Muscle layer of duodenum (tissue), 2 donors: ENCODE results near the gene SGCB.

Source experiments
- H3K27ac ChIP-seq: one replicate; pipeline ENCODE4 v1.7.0; 2013; ENCODE audit warnings: mild to moderate bottlenecking, low read length
- H3K27me3 ChIP-seq: one replicate; pipeline ENCODE4 v1.7.0; 2013; ENCODE audit warnings: low read depth, mild to moderate bottlenecking, control low read depth, low read length
- H3K36me3 ChIP-seq, 2 donors: one replicate each; pipeline ENCODE4 v1.7.0; 2013; ENCODE audit warnings: low read length in 2 of 2, control low read depth in 1 of 2, mild to moderate bottlenecking in 1 of 2; ENCODE audit not compliant: insufficient read depth in 2 of 2, control insufficient read depth in 1 of 2
- H3K4me1 ChIP-seq, 2 donors: one replicate each; pipeline ENCODE4 v1.7.0; 2013; ENCODE audit warnings: low read length in 2 of 2, mild to moderate bottlenecking in 2 of 2, control low read depth in 1 of 2, moderate library complexity in 1 of 2; ENCODE audit not compliant: insufficient read depth in 2 of 2, control insufficient read depth in 1 of 2
- H3K4me3 ChIP-seq, 2 donors: one replicate each; pipeline ENCODE4 v1.7.0; 2013; ENCODE audit warnings: low read length in 2 of 2, low read depth in 1 of 2, mild to moderate bottlenecking in 1 of 2
- H3K9me3 ChIP-seq, 2 donors: one replicate each; pipeline ENCODE4 v1.7.0; 2013; ENCODE audit warnings: low read length in 2 of 2, control low read depth in 1 of 2, mild to moderate bottlenecking in 1 of 2; ENCODE audit not compliant: control insufficient read depth in 1 of 2
- donor health status: healthy.

Gene SGCB

GRCh38 chr4:52017814-52018213 is 20.3 kb downstream of the SGCB start:
- Histone ChIP-seq H3K9me3 (no peaks in the 10 kb centered on the region), H3K27me3 (no peaks in the 10 kb centered on the region), H3K4me1 (no peaks in the 10 kb centered on the region), H3K36me3 (peaks cover 4 to 13% of the 10 kb centered on the region in 2 donors), H3K27ac (no peak overlapping the region), H3K4me3 (peak overlapping the region in 1 of 2 donors; percentile 28)

GRCh38 chr4:52016981-52017380 is 21.1 kb downstream of the SGCB start:
- Histone ChIP-seq H3K27ac (peak overlapping the region; percentile 2), H3K4me1 (no peaks in the 10 kb centered on the region), H3K4me3 (peak overlapping the region in 1 of 2 donors; percentile 28), H3K27me3 (no peaks in the 10 kb centered on the region), H3K36me3 (peaks cover 0 to 7% of the 10 kb centered on the region in 2 donors), H3K9me3 (no peaks in the 10 kb centered on the region)

- H3K4me3 ChIP-seq, result no peak overlapping the region
- H3K36me3 ChIP-seq, result peaks cover 0 to 7% of the 10 kb centered on the region in 2 donors
Observed at GRCh38 chr4:52015366-52015765, 22.7 kb downstream of the SGCB start.

GRCh38 chr4:52014903-52015302 is 23.2 kb downstream of the SGCB start:
- H3K36me3 ChIP-seq, result peaks cover 0 to 5% of the 10 kb centered on the region in 2 donors
- H3K27ac ChIP-seq, result peak overlapping the region; percentile 37
- no peaks in the 10 kb centered on the region for H3K4me1 ChIP-seq
- H3K9me3 ChIP-seq, result no peaks in the 10 kb centered on the region
- H3K27me3 ChIP-seq, result no peaks in the 10 kb centered on the region
- H3K4me3 ChIP-seq, result no peak overlapping the region

More at GRCh38 chr4:52015366-52015765, 22.7 kb downstream of the SGCB start:
- Histone ChIP-seq H3K4me1 (no peaks in the 10 kb centered on the region), H3K27me3 (no peaks in the 10 kb centered on the region), H3K9me3 (no peaks in the 10 kb centered on the region), H3K27ac (peak overlapping the region; percentile 37)

- no peak overlapping the region for H3K27ac ChIP-seq
- peaks cover 0 to 5% of the 10 kb centered on the region in 2 donors for H3K36me3 ChIP-seq
- no peak overlapping the region for H3K4me3 ChIP-seq
- H3K27me3 ChIP-seq, result no peaks in the 10 kb centered on the region
- H3K4me1 ChIP-seq, result no peaks in the 10 kb centered on the region
- H3K9me3 ChIP-seq, result no peaks in the 10 kb centered on the region
Observed at GRCh38 chr4:52012651-52013050, 25.4 kb downstream of the SGCB start.

- Histone ChIP-seq H3K27me3 (no peaks in the 10 kb centered on the region), H3K4me3 (no peak overlapping the region), H3K4me1 (no peaks in the 10 kb centered on the region), H3K36me3 (peaks cover 0 to 5% of the 10 kb centered on the region in 2 donors), H3K27ac (no peak overlapping the region), H3K9me3 (no peaks in the 10 kb centered on the region)
Observed at GRCh38 chr4:52010986-52011385, 27.1 kb downstream of the SGCB start.

- Histone ChIP-seq H3K9me3 (no peaks in the 10 kb centered on the region), H3K36me3 (no peaks in the 10 kb centered on the region), H3K27me3 (no peaks in the 10 kb centered on the region), H3K4me3 (no peak overlapping the region), H3K27ac (no peak overlapping the region), H3K4me1 (no peaks in the 10 kb centered on the region)
Observed at GRCh38 chr4:52006887-52007286, 31.2 kb downstream of the SGCB start.

GRCh38 chr4:52005604-52006273 is 32.4 kb downstream of the SGCB start:
- Histone ChIP-seq H3K4me3 (no peak overlapping the region), H3K27me3 (no peaks in the 10 kb centered on the region), H3K4me1 (no peaks in the 10 kb centered on the region), H3K36me3 (no peaks in the 10 kb centered on the region), H3K27ac (no peak overlapping the region), H3K9me3 (no peaks in the 10 kb centered on the region)

- no peaks in the 10 kb centered on the region for H3K9me3 ChIP-seq
- no peaks in the 10 kb centered on the region for H3K4me1 ChIP-seq
- no peak overlapping the region for H3K27ac ChIP-seq
- H3K36me3 ChIP-seq, result no peaks in the 10 kb centered on the region
- no peak overlapping the region for H3K4me3 ChIP-seq
- no peaks in the 10 kb centered on the region for H3K27me3 ChIP-seq
Observed at GRCh38 chr4:52004414-52004813, 33.7 kb downstream of the SGCB start.

- H3K27me3 ChIP-seq, result no peaks in the 10 kb centered on the region
- no peaks in the 10 kb centered on the region for H3K36me3 ChIP-seq
- no peaks in the 10 kb centered on the region for H3K4me1 ChIP-seq
- no peaks in the 10 kb centered on the region for H3K9me3 ChIP-seq
- no peak overlapping the region for H3K4me3 ChIP-seq
- no peak overlapping the region for H3K27ac ChIP-seq
Observed at GRCh38 chr4:52001616-52002015, 36.5 kb downstream of the SGCB start.

- Histone ChIP-seq H3K36me3 (peaks cover 0 to 3% of the 10 kb centered on the region in 2 donors), H3K27me3 (no peaks in the 10 kb centered on the region), H3K4me3 (no peak overlapping the region), H3K9me3 (peaks cover 0 to 3% of the 10 kb centered on the region in 2 donors), H3K4me1 (no peaks in the 10 kb centered on the region), H3K27ac (no peak overlapping the region)
Observed at GRCh38 chr4:51999250-51999649, 38.8 kb downstream of the SGCB start.

- H3K36me3 ChIP-seq, result peaks cover 0 to 3% of the 10 kb centered on the region in 2 donors
- no peak overlapping the region for H3K27ac ChIP-seq
- H3K27me3 ChIP-seq, result no peaks in the 10 kb centered on the region
- H3K4me3 ChIP-seq, result no peak overlapping the region
- peaks cover 0 to 3% of the 10 kb centered on the region in 2 donors for H3K9me3 ChIP-seq
- no peaks in the 10 kb centered on the region for H3K4me1 ChIP-seq
Observed at GRCh38 chr4:51998837-51999236, 39.3 kb downstream of the SGCB start.
